Breast epithelium (tissue), 4 donors: ENCODE data around the gene LMO1. TPM values are rescaled to one million over a fixed set of nuclear protein-coding genes. Genes with fewer than 3 reads are reported as not detected.

Experiments
- DNase-seq, 2 donors: peaks; one replicate each; pipeline ENCODE4 v3.0.0-alpha.2; 2019; ENCODE audit warnings: low spot score in 2 of 2
- H3K27ac ChIP-seq, 2 donors: fragments of 200-600 bp; sonication (generic) in 1 of 2; one replicate each; pipeline ENCODE4 v1.5.1; 2016 to 2019; ENCODE audit warnings: mild to moderate bottlenecking in 1 of 2
- H3K27me3 ChIP-seq, 2 donors: fragments of 200-600 bp; sonication (generic) in 1 of 2; one replicate each; pipeline versions ENCODE4 v1.5.1 to v1.6.0; 2017 to 2019; ENCODE audit warnings: control low read depth in 1 of 2, mild to moderate bottlenecking in 1 of 2
- H3K36me3 ChIP-seq: fragments of 200-600 bp; one replicate; pipeline ENCODE4 v1.5.1; 2019
- H3K4me1 ChIP-seq, 2 donors: fragments of 200-600 bp; sonication (generic); one replicate each; pipeline ENCODE4 v1.5.1; 2016 to 2019; ENCODE audit warnings: control low read depth in 1 of 2
- H3K4me3 ChIP-seq, 3 donors: fragments of 200-600 bp; sonication (generic); 1 replicate in 2 of 3; 2 replicates in 1 of 3; pipeline ENCODE4 v1.5.1; 2016 to 2019; ENCODE audit warnings: mild to moderate bottlenecking in 3 of 3, moderate library complexity in 2 of 3
- H3K9me3 ChIP-seq, 2 donors: fragments of 200-600 bp; sonication (generic) in 1 of 2; one replicate each; pipeline ENCODE4 v1.5.1; 2016 to 2019; ENCODE audit warnings: control low read depth in 1 of 2
- CTCF ChIP-seq, 3 donors: fragments of 450-650 bp; IDR thresholded peaks; one replicate each; pipeline ENCODE4 v1.5.1; 2016 to 2017; ENCODE audit warnings: antibody characterized with exemption in 3 of 3, mild to moderate bottlenecking in 3 of 3, moderate library complexity in 3 of 3
- POLR2A ChIP-seq: fragments of 450-650 bp; IDR thresholded peaks from one replicate; pipeline ENCODE4 v1.6.1; 2016; ENCODE audit warnings: antibody characterized with exemption, mild to moderate bottlenecking, moderate library complexity
- POLR2AphosphoS5 ChIP-seq, 3 donors: sonication (generic); formaldehyde crosslinking; IDR thresholded peaks; one replicate each; pipeline ENCODE4 v1.6.1; 2017; ENCODE audit warnings: antibody characterized with exemption in 3 of 3
- intact Hi-C: fragments of 100-400 bp; cut with DNase I; formaldehyde crosslinking; loops from one replicate; pipeline ENCODE4 v1.15.1; 2023; ENCODE audit warnings: low total_unique reads
- total RNA-seq, 3 donors: library from RNA; depleted of rRNA; stranded (reverse); fragments of >200 nt; gene quantifications; one replicate each; pipeline ENCODE4 v1.1.0, GENCODE V29; 2016

Gene LMO1
- total RNA-seq, 3 donors from 2014 or later = not detected

- no peak for TF ChIP-seq POLR2AphosphoS5 (IDR thresholded peaks at IDR 0.05)
- TF ChIP-seq CTCF (IDR thresholded peaks at IDR 0.05) = no peak
- no peak for TF ChIP-seq POLR2A
- Histone ChIP-seq H3K4me3 (no peak overlapping the region), H3K27me3 (peaks cover 0 to 17% of the 10 kb centered on the region in 2 donors), H3K9me3 (no peaks in the 10 kb centered on the region), H3K4me1 (no peaks in the 10 kb centered on the region), H3K27ac (no peak overlapping the region), H3K36me3 (no peaks in the 10 kb centered on the region)
- intact Hi-C loops = no loop called here
- DNase-seq = peak in 1 of 2 donors; percentile 46
Observed at GRCh38 chr11:8256271-8257002, 7.2 kb downstream of the LMO1 start.

GRCh38 chr11:8253566-8253965, 10.1 kb downstream of the LMO1 start:
- no peaks in the 10 kb centered on the region for H3K4me1 ChIP-seq
- TF ChIP-seq POLR2A = no peak
- TF ChIP-seq CTCF (IDR thresholded peaks at IDR 0.05) = no peak
- TF ChIP-seq POLR2AphosphoS5 (IDR thresholded peaks at IDR 0.05) = no peak
- no peak for DNase-seq
- no peaks in the 10 kb centered on the region for H3K27me3 ChIP-seq
- H3K36me3 ChIP-seq = no peaks in the 10 kb centered on the region
- H3K4me3 ChIP-seq = no peak overlapping the region
- H3K27ac ChIP-seq = no peak overlapping the region
- H3K9me3 ChIP-seq = no peaks in the 10 kb centered on the region
- intact Hi-C loops = no loop called here

GRCh38 chr11:8252946-8253345, 10.7 kb downstream of the LMO1 start:
- TF ChIP-seq POLR2AphosphoS5 (IDR thresholded peaks at IDR 0.05) (no peak), CTCF (IDR thresholded peaks at IDR 0.05) (no peak), POLR2A (no peak)
- no peak overlapping the region for H3K27ac ChIP-seq
- no peaks in the 10 kb centered on the region for H3K27me3 ChIP-seq
- no peak for DNase-seq
- H3K4me1 ChIP-seq = no peaks in the 10 kb centered on the region
- intact Hi-C loops = no loop called here
- no peaks in the 10 kb centered on the region for H3K36me3 ChIP-seq
- no peaks in the 10 kb centered on the region for H3K9me3 ChIP-seq
- no peak overlapping the region for H3K4me3 ChIP-seq

- H3K4me3 ChIP-seq = no peak overlapping the region
- DNase-seq = no peak
- no peaks in the 10 kb centered on the region for H3K27me3 ChIP-seq
- no peaks in the 10 kb centered on the region for H3K4me1 ChIP-seq
- H3K27ac ChIP-seq = no peak overlapping the region
- intact Hi-C loops = no loop called here
- H3K36me3 ChIP-seq = no peaks in the 10 kb centered on the region
- no peaks in the 10 kb centered on the region for H3K9me3 ChIP-seq
- TF ChIP-seq POLR2AphosphoS5 (IDR thresholded peaks at IDR 0.05) (no peak), CTCF (IDR thresholded peaks at IDR 0.05) (no peak), POLR2A (no peak)
Observed at GRCh38 chr11:8252388-8252787, 11.3 kb downstream of the LMO1 start.

- TF ChIP-seq POLR2A = no peak
- TF ChIP-seq POLR2AphosphoS5 (IDR thresholded peaks at IDR 0.05) = no peak
- no peak for TF ChIP-seq CTCF (IDR thresholded peaks at IDR 0.05)
- H3K27ac ChIP-seq = no peak overlapping the region
- H3K4me1 ChIP-seq = no peaks in the 10 kb centered on the region
- DNase-seq = peak in 1 of 2 donors; percentile 33
- H3K4me3 ChIP-seq = no peak overlapping the region
- no peaks in the 10 kb centered on the region for H3K36me3 ChIP-seq
- H3K9me3 ChIP-seq = no peaks in the 10 kb centered on the region
- H3K27me3 ChIP-seq = no peaks in the 10 kb centered on the region
- intact Hi-C loops = no loop called here
Observed at GRCh38 chr11:8251616-8252295, 11.9 kb downstream of the LMO1 start.
